GM19452 (cell line): ENCODE results near the gene MSI2.

Experiments used
- ATAC-seq: cut with Tn5 transposase; IDR thresholded peaks from one replicate; pipeline ENCODE4 v1.9.1; 2021; ENCODE audit not compliant: unreplicated experiment

The MSI2 gene

DNA sequence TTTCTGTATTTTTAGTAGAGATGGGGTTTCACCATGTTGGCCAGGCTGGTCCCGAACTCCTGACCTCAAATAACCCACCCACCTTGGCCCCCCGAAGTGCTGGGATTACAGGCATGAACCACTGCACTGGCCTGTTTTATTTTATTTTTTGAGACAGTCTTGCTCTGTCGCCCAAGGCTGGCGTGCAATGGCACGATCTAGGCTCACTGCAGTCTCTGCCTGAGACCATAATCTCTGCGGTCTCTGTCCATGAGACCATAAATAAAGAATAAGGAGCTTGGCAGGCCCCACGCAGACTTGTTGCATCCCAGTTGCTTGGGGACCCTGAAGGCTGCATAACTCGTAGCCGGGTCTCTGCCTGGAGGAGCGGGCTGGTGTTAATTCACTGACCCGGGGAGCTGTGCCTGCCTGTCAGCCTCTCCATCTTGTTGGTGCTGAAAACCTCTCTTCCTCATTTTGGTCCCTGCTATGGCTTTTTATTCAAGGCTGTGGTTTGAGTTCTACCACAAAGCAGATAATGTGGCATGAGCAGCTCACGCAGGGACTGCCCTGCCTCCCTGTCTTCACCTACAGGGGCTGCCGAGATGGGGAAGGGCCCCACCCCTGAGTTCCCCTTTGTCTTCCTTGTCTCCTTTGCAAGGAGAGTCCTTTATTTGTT is 82.1 kb downstream of the MSI2 start:
- peak; percentile 53 for ATAC-seq

GRCh38 chr17:57340160-57340981 is 84.0 kb downstream of the MSI2 start:
- no peak for ATAC-seq

DNA sequence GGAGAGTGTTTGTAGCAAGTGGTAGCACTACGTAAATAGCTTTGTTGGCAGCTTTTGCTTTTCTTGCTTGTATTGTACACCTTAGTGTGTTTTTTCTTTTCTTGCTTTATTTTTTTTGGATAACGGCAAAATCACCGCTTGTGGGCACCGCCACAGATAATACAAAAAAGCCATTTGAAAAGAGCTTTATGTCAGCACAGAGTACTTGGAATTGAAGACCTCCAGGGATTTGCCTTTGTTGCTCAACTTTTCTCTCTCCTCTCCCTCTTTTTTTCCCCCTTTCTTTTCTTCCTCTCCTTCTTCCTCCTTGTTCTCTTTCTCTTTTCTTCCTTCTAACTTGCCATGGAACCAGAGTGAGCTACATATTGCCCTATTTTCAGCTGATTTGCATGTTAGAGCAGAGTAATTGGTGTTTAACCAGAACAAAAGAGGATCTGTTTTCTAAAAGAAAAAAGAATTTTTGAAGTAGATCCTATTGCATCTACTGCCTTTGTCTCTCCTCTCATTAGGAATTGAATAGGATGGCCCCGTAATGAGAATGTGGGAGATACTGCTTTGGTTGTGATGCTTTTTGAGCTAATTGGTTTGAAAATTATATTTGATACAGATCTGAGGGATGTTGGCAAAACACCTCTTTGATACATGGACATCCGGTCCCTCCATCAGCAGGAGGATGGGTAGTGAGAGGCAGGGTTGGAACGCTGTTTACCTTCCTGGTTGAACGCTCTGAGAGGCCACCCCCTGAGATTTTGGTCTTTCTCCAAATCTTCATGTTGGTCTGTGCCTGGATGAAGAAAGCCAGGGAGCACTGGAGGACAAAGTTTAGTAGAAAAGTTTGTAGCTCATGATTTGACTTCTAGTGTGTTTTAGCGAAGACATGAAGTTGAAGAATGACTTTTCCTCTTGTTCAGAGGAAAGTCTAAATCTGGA is 85.6 kb downstream of the MSI2 start:
- ATAC-seq, result no peak

DNA sequence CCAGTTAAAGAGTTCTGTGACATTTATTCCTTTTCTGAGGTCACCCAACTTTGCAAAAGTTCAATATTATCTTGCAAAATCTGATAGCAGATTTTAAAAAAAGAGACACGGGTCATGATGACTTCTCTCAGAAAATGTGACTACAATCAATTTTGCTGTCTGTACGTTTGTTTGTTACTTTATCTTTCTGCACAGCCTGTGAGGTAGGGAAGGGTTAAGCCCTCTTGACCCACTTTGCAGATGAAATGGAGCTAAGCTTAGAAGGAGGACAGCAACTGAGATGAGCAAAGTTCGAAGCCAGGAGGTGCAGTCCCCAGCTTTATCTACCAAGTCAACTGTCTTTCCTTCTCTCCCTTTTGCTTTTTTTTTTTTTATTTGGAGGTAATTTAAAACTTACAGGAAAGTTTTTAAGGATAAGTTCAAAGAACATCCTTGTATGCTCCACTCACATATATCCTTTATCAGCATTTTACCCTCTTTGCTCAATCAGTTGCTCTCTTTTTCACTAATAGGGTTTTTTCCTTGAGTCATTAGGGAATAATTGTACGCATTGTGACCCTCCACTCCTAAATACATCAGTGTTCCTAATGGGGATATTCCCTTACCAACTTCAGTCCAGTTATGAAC is 86.8 kb downstream of the MSI2 start:
- no peak for ATAC-seq

DNA sequence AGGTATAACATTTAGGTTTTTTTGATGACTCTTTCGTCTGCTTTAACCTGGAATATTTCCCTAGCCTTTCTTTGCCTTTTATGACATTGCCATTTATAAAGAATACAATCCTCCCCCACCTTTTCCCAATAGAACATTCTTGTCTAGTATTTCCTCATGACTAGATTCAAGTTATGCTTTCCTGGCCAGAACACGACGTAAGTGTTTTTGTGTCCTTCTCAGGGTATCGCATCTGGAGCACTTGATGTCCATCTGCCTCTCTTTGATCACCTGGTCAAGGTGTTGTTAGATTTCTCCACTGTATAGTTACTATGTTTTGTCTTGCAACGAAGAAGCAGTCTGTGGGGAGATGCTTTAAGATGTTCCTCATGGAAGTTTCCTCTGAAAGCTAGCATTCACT is 87.4 kb downstream of the MSI2 start:
- ATAC-seq, result no peak

GRCh38 chr17:57344261-57344660 is 87.9 kb downstream of the MSI2 start:
- ATAC-seq, result no peak

- ATAC-seq, result no peak
Measured at GRCh38 chr17:57349541-57350247, 93.4 kb downstream of the MSI2 start.

DNA sequence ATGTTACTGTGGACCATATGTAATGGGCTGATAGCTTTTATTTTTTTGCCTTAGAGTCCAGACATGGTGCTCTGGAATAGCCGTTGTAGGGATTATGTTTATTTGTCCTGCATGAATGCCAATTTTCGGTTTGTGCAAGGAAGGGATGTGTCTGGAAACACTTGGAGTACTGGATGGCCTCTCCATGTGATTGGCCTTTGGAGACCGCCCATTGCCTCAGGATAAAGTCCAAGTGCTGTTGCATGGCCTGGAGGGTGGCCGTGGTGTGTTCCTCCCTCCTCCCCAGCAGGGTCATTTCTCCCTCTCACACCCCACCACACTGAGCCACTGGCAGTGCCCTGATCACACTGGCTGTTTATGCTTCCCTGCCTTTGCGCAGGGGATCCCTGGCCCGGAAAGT is 93.9 kb downstream of the MSI2 start:
- no peak for ATAC-seq

DNA sequence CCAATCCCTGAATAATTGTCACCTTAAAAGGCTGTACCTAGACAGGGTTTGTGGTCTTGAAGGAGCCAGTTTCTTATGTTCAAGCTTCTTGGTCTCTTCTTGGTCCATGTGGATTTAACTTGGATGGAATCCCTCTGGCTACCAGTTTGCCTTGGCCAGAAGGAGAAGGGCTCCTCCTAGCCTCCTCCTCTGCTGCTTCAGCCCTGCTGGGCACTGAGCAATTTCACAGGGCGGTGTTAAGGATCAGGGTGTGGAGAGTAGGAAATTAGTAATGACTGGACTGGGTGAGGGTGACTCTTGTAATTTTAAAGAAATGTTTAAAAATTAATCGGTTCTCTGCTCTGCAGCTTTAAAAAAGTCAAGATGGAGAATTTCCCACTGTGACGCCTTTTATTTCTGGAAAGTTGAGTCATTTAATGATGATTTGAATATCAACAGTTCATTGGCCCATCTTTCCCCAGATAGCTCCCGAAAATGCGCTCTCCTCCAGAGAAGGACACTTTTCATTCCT is 96.4 kb downstream of the MSI2 start:
- ATAC-seq, result no peak

DNA sequence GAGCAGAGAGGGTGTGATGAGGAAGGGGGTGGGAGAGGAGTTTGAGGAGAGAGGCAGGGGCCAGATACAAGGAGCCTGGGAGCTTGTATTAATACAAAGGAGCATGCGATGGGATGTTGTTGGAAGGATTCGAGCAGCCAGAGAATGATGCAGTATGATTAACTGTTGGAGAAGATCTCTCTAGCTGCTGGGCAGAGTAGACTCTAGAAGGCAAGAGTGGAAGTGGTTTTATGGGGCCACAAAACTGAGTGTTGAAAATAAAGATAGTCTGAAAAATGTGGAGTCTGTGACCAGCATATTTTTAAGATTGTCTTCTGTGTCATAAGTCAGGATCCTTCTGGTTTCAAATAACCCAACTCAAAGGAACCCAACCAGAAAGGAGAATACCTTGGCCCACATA is 98.3 kb downstream of the MSI2 start:
- no peak for ATAC-seq

- no peak for ATAC-seq
Measured at GRCh38 chr17:57355090-57355859, 99.0 kb downstream of the MSI2 start.

GRCh38 chr17:57356153-57356718 is 99.9 kb downstream of the MSI2 start:
- ATAC-seq, result peak; percentile 34

DNA sequence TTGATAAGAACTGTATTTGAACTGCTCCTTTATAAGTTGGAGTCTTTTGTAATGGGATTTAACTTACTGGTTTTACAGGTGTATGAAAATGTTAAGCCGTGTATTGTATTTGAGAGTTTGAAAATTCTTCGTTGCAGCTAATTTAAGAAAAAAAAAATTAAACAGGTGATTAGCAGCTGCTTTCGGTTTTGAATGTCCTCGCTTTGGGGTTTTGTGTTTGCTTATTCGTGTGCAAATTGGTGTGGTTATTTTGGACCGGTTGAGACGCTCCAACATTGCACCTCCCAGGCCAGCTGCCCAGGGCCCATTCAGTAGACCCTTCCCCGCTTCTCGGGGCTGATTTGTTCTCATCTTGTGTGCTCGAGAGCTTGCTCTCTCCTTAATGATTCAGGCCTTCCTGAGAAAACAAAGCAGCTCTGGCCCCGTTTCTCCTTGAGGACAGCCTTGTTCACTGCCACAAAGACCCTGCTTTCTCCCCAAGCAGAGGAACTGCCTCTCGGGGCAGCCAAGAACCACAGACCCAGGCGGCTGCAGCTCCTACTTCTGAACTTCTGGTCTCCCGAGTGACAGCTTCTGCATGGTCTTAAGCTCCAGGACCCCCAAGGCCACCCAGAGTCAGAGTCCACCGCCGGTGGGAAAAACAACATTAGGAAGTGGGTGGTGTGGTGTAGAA is 100.5 kb downstream of the MSI2 start:
- peak; percentile 51 for ATAC-seq

DNA sequence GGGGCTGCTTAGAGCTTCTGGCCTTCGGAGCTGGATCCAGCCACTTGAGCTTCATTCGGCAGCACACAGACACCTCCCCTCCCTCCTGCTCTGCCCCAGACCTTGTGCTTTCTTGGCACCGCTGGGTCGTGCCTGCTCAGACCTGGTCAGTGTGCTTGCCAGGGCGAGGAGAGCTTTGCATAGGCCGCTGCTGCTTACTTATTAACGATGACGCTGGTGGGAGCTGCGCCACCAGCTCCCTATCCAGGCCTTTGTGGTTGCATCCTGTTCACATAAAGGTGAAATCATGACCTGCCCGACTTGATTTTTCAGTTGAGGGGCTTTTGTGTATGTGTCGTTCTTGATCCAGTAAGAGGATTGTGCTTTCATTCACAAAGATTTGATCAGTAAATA is 101.1 kb downstream of the MSI2 start:
- peak; percentile 59 for ATAC-seq

DNA sequence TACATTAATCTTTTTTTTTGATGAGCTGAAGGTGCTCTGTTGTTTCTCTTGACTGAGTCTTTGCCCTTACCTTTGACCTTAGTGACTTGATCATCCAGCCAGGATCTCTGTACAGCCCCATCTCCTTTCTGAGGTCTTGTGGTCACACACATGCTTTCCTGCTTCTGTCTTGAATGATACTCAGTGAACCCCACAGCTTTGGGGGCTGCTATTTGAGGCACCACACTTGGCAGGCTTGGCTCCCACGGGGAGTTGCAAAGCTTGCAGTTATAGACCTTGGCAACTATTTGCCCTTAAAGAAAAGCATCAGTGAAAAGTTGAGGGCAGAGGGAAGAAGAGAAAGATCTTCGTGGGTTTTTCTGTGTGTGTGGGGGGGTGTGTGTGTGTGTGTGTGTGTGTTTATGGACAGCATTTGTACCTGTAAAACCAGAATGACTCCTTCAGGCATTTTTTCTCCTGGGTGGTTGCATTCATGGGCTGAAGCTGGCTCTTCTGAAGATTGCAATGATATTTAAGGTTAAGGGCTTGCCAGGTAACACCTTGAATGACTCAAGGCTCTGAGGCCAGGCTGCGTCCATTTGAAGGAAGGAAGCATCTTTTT is 101.6 kb downstream of the MSI2 start:
- ATAC-seq, result peak; percentile 59

DNA sequence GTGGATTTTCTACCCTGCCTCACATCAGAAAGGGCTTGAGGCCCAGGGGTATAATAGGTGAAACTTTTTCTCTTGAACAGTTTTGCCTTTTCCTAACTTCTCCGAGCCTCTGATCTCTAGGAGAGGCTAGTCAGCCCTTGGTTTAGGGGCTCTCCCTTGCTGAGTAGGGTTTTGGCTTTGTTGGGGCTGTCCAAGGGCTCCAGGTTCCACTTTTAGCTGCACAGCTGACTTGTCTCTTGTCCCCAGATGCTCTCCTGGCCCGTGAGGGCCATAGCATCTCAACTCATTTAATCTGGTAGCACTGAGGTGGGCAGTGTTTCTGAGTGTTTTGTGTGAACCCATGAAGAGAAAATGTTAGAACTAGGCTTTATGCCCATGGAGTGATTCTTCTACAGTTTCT is 103.9 kb downstream of the MSI2 start:
- ATAC-seq, result no peak

GRCh38 chr17:57362797-57363556 is 106.7 kb downstream of the MSI2 start:
- ATAC-seq, result no peak
